HEK293T (cell line): ENCODE measurements around the gene ZNF487.
A peak's percentile ranks its signal among the peaks of the same experiment; 100 is the strongest.
"Not testable (repeated sequence)": the region's sequence is repeated elsewhere in the genome, so short reads cannot be mapped to it uniquely, and the experiment has no call there.

Experiments
- CTCF ChIA-PET: fragments of 350-600 bp; formaldehyde crosslinking; extraction: SDS; loops from one replicate; lab custom pipeline; 2021; ENCODE audit warnings: antibody characterized with exemption, inconsistent platforms; lab: Yijun Ruan, JAX
- POLR2A ChIA-PET: fragments of 350-600 bp; formaldehyde crosslinking; extraction: SDS; loops from one replicate; lab custom pipeline; 2020; ENCODE audit warnings: antibody characterized with exemption, inconsistent platforms; lab: Yijun Ruan, JAX
- DNase-seq: peaks from one replicate; pipeline ENCODE4 v3.0.0; 2012; ENCODE audit warnings: mixed read lengths; ENCODE audit errors: extremely low spot score
- ARNT ChIP-seq: fragments of 450-650 bp; IDR thresholded peaks from 2 replicates; pipeline ENCODE4 v1.6.1; 2017; ENCODE audit warnings: mild to moderate bottlenecking
- BHLHE40 ChIP-seq: fragments of 450-650 bp; IDR thresholded peaks from 2 replicates; pipeline ENCODE4 v1.6.1; 2016; ENCODE audit warnings: mild to moderate bottlenecking, moderate library complexity, borderline replicate concordance
- CTBP1 ChIP-seq: fragments of 450-650 bp; IDR thresholded peaks from 2 replicates; pipeline ENCODE4 v1.6.1; 2016; ENCODE audit warnings: borderline replicate concordance
- ELF4 ChIP-seq: fragments of 450-650 bp; IDR thresholded peaks from 2 replicates; pipeline ENCODE4 v1.6.1; 2017; ENCODE audit warnings: antibody characterized with exemption
- FOXA1 ChIP-seq: fragments of 450-650 bp; IDR thresholded peaks from 2 replicates; pipeline ENCODE4 v1.6.1; 2016; ENCODE audit warnings: mild to moderate bottlenecking
- FOXK2 ChIP-seq: fragments of 450-650 bp; IDR thresholded peaks from 2 replicates; pipeline ENCODE4 v1.6.1; 2016; ENCODE audit warnings: mild to moderate bottlenecking
- FOXM1 ChIP-seq: fragments of 450-650 bp; IDR thresholded peaks from 2 replicates; pipeline ENCODE4 v1.6.1; 2017; ENCODE audit warnings: mild to moderate bottlenecking, borderline replicate concordance
- HDGF ChIP-seq: fragments of 450-650 bp; IDR thresholded peaks from 2 replicates; pipeline ENCODE4 v1.6.1; 2017; ENCODE audit warnings: antibody characterized with exemption, borderline replicate concordance
- L3MBTL2 ChIP-seq: fragments of 450-650 bp; conservative IDR thresholded peaks from 2 replicates; pipeline ENCODE4 v1.6.1; 2016; ENCODE audit warnings: mild to moderate bottlenecking
- LEF1 ChIP-seq: fragments of 450-650 bp; IDR thresholded peaks from 2 replicates; pipeline ENCODE4 v1.6.1; 2017; ENCODE audit warnings: mild to moderate bottlenecking, borderline replicate concordance
- NFRKB ChIP-seq: fragments of 450-650 bp; IDR thresholded peaks from 2 replicates; pipeline ENCODE4 v1.6.1; 2016; ENCODE audit warnings: mild to moderate bottlenecking, moderate library complexity
- PKNOX1 ChIP-seq: fragments of 450-650 bp; IDR thresholded peaks from 2 replicates; pipeline ENCODE4 v1.6.1; 2016
- SP1 ChIP-seq: fragments of 450-650 bp; IDR thresholded peaks from 2 replicates; pipeline ENCODE4 v1.6.1; 2017
- SUZ12 ChIP-seq: fragments of 450-650 bp; IDR thresholded peaks from 2 replicates; pipeline ENCODE4 v1.6.1; 2016; ENCODE audit warnings: mild to moderate bottlenecking
- TARDBP ChIP-seq: fragments of 450-650 bp; IDR thresholded peaks from 2 replicates; pipeline ENCODE4 v1.6.1; 2016
- ZNF384 ChIP-seq: fragments of 450-650 bp; IDR thresholded peaks from 2 replicates; pipeline ENCODE4 v1.6.1; 2016

Gene ZNF487

GRCh38 chr10:43391496-43391895 lies 45.4 kb upstream of the ZNF487 start:
- POLR2A ChIA-PET: no interaction called here
- no peak for DNase-seq
- CTCF ChIA-PET: no interaction called here
- TF ChIP-seq BHLHE40 (no peak), CTBP1 (no peak), SUZ12 (no peak), LEF1 (no peak), ZNF384 (no peak), L3MBTL2 (no peak), PKNOX1 (no peak), FOXK2 (no peak), HDGF (no peak), ARNT (no peak), NFRKB (no peak)

DNA sequence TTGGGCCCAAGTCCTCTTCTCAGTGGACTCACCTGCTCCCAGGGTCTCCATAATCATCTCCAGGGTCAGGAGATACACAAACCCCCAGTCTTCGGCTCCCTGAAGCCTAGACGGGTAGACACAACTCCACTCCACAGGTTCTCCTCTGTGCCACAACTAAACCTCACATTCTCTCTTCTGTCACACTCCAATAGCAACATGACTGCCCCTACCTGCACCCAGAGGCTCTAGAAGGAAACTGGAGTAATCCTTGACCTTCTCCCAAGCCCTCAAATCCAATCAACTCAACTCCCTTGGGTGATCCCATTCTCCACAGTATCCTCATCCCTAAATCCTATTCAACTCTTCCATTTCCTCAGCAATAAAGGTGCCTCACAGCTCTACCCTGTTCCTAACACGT lies 44.2 kb upstream of the ZNF487 start:
- CTCF ChIA-PET: no interaction called here
- TF ChIP-seq SUZ12 (no peak), CTBP1 (no peak), FOXM1 (no peak)

GRCh38 chr10:43393186-43393585 lies 43.7 kb upstream of the ZNF487 start:
- CTCF ChIA-PET, POLR2A ChIA-PET: not testable (repeated sequence)

More for the DNA sequence above, 44.2 kb upstream of the ZNF487 start:
- DNase-seq: no peak
- POLR2A ChIA-PET: no interaction called here

DNA sequence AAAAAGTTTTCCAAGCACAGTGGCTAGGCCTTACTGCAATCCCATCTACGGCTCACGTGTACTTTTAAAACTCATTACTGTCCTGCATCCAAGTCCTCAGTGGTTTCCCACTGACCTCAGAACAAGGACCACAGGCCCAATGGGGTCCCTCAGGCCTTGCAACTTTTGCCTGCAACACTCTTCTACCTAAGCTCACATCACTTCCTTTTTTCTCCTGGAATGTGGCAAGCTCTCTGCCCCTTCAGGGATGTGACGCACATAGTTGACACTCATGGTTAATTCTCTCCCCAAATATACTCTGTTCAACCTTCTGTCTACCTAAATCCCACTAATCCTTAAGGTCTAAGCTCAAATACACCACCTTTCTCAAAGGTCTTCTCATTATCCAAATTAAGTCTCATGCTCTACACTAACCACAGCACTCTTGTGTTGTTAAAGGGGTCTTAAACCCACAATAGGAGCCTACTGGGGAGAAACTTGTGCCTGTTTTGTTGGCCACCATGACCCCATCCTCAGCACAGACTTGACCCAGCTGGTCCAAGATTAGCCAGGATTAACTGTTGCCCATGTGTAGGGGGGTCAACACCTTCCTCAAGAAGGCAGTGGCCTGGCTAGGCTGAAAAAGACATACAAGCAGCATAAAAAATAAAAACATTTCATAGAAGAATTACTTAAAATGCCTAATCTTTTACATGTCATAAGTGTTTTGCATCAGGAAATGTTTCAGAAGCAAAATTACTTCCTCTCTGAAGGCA lies 43.1 kb upstream of the ZNF487 start:
- CTCF ChIA-PET: no interaction called here
- no peak for DNase-seq
- POLR2A ChIA-PET: no interaction called here
- TF ChIP-seq CTBP1: no peak

More at GRCh38 chr10:43393186-43393585, 43.7 kb upstream of the ZNF487 start:
- DNase-seq: not testable (repeated sequence)

GRCh38 chr10:43394868-43395267 lies 42.0 kb upstream of the ZNF487 start:
- POLR2A ChIA-PET: interaction anchor here (1.2 to 2.9 kb wide), 2 partner anchors 9 to 12 kb away, joined by 3 to 21 read pairs; no protein-coding TSS in a partner anchor
- DNase-seq: no peak
- TF ChIP-seq TARDBP (no peak), ARNT (no peak), PKNOX1 (no peak), ELF4 (no peak), BHLHE40 (no peak), FOXK2 (no peak), L3MBTL2 (no peak), FOXA1 (no peak), ZNF384 (no peak), LEF1 (no peak), NFRKB (no peak), SUZ12 (no peak), SP1 (no peak), FOXM1 (no peak)
- CTCF ChIA-PET: no interaction called here

DNA sequence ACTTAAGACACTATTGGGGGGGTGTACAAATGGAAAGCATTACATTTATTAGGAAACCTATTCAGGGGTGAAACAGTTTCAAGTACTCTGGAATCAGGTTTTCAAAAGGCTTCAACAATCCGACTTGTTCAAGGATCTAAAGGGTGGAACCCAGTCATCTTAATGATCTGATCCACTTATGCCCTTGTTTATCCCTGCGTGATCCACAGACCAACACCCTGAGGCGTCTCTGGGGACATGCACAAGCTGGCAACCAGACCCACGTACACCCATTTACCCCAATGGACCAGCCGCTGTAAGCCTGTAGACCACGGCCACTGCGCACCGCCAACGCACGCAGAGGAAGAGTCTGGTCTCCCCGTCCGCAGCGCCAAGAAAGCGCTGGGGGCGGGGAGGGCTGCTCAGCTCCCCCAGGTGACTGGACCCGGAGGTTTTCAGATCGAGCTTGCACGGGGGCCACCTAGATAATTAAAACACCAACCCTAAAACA lies 41.3 kb upstream of the ZNF487 start:
- ChIA-PET POLR2A (interaction anchor here (0.7 to 2.9 kb wide), 8 partner anchors 8 to 36 kb away, joined by 3 to 21 read pairs (median 4); no protein-coding TSS in a partner anchor), CTCF (no interaction called here)
- no peak for TF ChIP-seq ELF4
- TF ChIP-seq CTBP1: no peak
- no peak for TF ChIP-seq FOXK2
- TF ChIP-seq FOXM1: no peak
- no peak for DNase-seq

GRCh38 chr10:43396061-43396927 lies 40.6 kb upstream of the ZNF487 start:
- DNase-seq: peak; percentile 79
- POLR2A ChIA-PET: interaction anchor here (0.6 to 2.9 kb wide), 11 partner anchors 8 to 49 kb away, joined by 3 to 21 read pairs (median 3); partner anchors contain the start of gene HNRNPF
- CTCF ChIA-PET: no interaction called here
- TF ChIP-seq ZNF384 (no peak), FOXM1 (no peak), SUZ12 (no peak), L3MBTL2 (peak; percentile 92)
